SH-SY5Y (cell line): ENCODE measurements around the gene TEAD1.

ENCODE experiments used
- GATA2 ChIP-seq: IDR thresholded peaks from 2 replicates; pipeline ENCODE4 v1.6.1; 2011; ENCODE audit warnings: mild to moderate bottlenecking, low read depth, low read length
- GATA3 ChIP-seq: IDR thresholded peaks from 2 replicates; pipeline ENCODE4 v1.6.1; 2011; ENCODE audit warnings: low read depth, mild to moderate bottlenecking, low read length, moderate library complexity

- no peak for TF ChIP-seq GATA2
- no peak for TF ChIP-seq GATA3
Observed at GRCh38 chr11:12865863-12866595, 191.8 kb downstream of the TEAD1 start.
